CD4-positive, alpha-beta T cell treated with Interleukin-2 at 100 ng/mL for 4 hours (primary cell): ENCODE measurements around the gene KRTAP24-1.

Experiments
- DNase-seq: peaks from one replicate; pipeline ENCODE4 v3.0.0-alpha.2; 2020; ENCODE audit warnings: low spot score

Gene KRTAP24-1

DNA sequence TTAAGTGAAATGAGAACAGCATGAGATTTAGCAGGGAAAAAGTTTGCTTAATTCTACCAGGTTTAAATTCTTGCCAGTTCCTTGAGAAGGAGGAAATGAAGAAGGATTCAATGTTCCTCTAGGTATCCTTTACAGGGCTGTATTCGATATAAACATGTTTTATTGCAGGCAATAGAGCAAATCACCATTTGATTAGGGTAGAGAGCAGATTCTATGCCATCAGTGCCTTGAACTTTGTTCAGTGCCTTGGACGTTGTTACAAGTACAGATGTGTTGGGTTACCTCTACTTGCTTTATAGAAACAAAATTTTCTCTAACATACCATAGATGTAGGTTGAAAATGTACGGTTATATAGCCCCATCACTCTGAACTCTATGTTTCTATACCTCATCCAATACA lies 48.7 kb downstream of the KRTAP24-1 start:
- DNase-seq, result no peak

DNA sequence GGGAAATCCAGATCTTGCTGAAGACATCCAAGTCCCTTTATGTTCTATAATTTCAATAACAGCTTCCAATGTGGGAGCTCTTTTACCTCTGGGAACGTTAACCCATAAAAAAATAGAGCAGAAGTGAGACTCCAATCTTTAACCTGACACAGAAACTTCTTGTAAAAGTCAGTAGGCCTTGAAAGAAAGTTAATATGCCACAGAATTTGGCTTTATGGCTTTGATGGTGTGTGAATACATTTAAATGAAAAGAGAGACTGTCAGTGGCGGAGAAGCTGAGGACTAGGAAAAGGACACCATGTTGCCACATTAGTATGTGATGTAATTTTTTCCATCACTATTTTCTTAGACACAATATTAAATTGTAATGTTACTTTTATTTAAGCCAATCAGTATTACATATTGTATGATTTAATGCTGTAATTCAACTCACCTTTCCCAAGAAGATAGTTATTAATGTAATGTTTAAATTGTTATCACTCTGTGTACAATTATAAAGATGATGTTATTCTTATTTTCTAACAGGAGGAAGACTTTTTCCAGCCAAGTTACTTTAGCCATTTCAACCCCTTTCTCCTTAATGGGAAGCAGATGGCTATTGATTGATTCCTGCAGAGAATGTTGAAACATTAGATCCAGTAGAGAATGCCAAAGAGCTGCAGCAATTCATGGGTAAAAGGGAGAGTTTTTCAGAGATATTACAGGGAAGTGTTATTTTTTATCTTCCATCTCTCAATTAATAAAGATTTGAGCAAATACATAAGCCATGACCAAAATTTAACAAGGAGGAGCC lies 49.3 kb downstream of the KRTAP24-1 start:
- DNase-seq, result no peak

GRCh38 chr21:30232011-30232410 lies 50.7 kb downstream of the KRTAP24-1 start:
- no peak for DNase-seq
